Activated CD4-positive, CD25-positive, alpha-beta regulatory T cell treated with anti-CD3 and anti-CD28 coated beads, Interleukin-2, amount 50 U/mL, for 72 hours (primary cell): ENCODE data around the gene SIRT7.
"Not testable (repeated sequence)": the region's sequence is repeated elsewhere in the genome, so short reads cannot be mapped to it uniquely, and the experiment has no call there.

Source experiments
- DNase-seq: peaks from one replicate; pipeline ENCODE4 v3.0.0; 2021

SIRT7 gene

DNA sequence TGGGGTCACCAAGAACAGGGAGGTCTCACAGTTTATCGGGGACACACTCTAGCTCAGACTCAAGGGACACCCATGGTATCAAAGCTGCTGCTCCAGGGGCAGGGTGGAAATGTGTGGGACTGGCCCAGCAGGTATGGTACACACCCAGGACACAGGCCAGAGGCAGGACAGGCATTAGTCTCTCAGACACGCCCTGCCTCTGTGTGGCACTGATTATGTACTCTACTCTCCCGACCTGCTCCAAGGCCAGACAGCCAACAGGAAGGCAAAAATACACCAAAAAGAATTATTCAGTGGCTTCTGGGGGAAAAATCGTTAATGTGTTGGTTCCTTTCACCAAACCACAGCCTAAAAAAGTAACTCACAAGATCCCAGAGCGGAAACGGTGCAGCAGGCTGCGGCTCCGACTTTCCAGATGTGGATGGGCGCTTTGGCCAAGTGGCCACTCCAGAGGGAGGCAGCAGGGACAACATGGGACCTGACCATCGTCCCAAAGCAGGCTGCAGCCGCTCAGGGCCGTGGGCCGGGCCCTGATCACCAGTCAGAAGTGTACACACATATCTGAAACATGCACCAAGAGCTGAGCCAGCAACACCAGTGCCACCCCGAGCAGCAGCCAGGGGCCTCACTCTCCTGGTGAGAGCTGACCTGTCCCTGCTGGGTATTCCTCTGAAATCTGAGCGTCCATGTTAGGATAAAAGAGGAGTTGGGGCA is 1.0 kb upstream of the SIRT7 start:
- DNase-seq: no peak

GRCh38 chr17:81918333-81918669 is 325 bp upstream of the SIRT7 start:
- DNase-seq: not testable (repeated sequence)

- no peak for DNase-seq
Observed at GRCh38 chr17:81916234-81917001, 1.6 kb downstream of the SIRT7 start.

GRCh38 chr17:81915331-81915730 is 2.6 kb downstream of the SIRT7 start:
- no peak for DNase-seq

DNA sequence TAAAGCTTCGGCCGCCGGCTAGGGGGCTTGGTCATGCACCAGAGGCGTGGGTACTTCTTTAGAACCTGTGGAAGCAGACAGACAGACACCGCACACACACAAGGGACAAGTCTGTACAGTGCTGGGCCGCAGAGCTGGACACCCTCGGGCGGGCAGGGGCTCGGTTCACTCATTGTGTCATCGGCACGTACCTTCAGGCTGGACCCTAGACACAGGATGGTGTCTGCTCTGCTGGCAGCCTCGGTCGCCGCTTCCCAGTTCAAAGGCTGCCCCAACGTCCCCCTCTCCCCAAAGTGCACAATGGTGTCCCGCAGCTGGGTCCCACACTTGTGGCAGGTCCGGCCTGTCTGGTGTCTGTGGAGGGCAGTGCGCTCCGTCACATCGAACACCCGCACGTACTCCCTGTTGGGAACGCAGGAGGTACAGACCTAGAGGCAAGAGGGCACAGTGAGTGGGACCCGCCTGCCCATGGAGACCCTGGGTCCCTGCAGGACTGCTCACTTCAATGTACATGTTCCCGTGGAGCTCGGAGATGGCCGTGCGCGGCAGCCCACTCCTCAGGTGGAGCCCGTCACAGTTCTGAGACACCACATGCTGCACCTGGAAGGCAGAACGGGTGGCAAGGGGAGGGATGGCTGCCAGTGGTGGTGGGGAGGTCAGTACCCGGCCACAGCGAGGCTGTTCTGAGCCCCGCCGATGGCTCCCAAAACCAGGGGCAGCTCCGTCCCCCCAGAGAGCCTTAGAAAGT is 3.7 kb downstream of the SIRT7 start:
- no peak for DNase-seq

- DNase-seq: no peak
Observed at GRCh38 chr17:81913394-81914102, 4.4 kb downstream of the SIRT7 start.

GRCh38 chr17:81912441-81913309 is 5.3 kb downstream of the SIRT7 start:
- DNase-seq: no peak

GRCh38 chr17:81911969-81912368 is 6.0 kb downstream of the SIRT7 start:
- DNase-seq: no peak

DNA sequence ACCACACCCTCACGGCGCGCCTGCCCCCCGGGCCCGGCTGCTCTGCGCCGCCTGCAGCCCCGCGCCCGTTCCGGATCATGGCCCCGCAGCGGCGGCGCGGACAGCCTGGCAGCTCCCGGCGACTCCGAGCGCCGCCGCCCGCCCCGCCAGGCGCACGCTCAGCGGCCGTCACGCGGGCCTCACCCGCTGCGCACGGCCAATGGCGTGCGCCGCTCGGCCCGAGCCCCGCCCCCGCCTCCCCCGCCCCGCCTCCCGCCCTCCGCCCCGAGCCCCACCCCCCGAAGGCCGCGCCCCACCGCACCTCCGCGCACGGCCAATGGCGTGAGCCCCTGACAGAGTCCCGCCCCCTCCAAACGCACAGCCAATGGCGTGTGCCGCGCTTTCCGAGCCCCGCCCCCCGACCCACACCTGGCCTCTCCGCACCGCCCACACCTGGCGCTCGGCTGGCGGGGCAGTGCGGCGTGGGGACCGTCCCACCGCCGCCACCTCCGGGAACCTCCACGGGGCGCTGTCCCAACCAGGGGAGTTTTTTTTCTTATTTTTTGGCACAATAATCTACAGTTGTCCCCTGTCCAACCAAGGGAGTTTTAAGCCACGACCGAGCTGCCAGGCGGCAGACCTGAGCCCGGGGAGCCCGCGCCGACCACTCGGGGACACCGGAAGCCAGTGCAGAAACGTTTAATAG is 6.6 kb downstream of the SIRT7 start, which contains the start of gene PCYT2:
PCYT2 (minus strand) TSS at position 123 of the 685 bp plus-strand sequence; CDS start at position 79, 44 bp downstream.
- peak; percentile 93 for DNase-seq

- no peak for DNase-seq
Observed at GRCh38 chr17:81910840-81911276, 7.1 kb downstream of the SIRT7 start.

- no peak for DNase-seq
Observed at GRCh38 chr17:81909966-81910839, 7.8 kb downstream of the SIRT7 start.

DNA sequence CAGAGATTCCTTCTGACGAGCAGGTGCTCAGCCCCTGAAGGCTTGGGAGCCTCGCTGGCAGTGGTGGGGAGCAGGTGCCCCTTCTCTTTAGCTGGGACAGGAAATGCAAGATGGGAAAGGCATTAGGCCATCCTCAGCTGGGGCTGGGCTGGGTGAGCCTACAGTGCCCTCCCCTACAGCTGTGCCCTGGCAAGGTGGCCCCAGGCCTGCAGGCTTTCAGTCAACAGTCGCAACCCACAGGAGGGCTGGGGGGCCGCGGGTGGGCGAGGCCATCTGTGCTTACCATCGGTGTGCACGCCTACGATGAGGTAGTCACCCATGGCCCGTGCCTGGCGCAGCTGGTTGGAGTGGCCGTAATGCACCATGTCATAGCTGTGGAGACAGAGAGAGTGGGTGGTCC is 8.7 kb downstream of the SIRT7 start:
- no peak for DNase-seq

GRCh38 chr17:81908793-81909192 is 9.2 kb downstream of the SIRT7 start:
- DNase-seq: no peak

- no peak for DNase-seq
Observed at GRCh38 chr17:81907219-81908145, 10.5 kb downstream of the SIRT7 start.

DNA sequence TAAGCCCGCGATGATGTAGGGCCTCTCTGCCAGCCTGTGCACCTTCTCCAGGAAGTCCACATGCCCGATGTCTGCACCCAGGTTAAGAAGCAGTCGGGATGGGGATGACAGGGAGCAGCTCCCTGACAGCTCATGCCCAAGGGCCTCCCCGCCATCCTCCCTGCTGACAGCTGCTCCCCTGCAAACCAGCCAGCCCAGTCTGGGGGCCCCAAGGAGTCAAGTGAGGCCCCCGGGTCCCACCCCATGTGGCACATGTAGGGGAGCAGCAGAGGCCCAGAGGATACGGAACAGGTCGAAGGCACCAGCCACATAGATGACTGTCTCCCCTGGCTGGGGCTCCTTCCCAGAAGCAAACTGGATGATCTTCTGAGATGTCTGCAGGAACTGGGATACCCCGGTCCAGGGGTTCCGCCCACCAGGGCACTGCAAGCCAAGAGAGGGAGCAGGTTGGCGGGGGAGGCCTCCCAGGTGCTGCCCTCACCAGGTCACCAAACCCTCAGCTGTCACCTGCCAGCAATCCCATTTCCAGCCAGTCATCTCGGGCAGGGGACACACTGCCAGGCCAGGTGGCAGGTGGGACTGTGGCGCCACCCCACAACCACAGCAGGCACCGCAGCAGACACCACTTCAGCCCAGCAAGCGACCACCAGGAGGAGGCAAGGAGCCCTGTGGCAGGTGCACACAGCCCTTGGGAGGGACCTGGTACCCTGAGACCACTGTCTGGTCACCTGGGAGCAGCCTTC is 11.3 kb downstream of the SIRT7 start:
- DNase-seq: no peak

DNA sequence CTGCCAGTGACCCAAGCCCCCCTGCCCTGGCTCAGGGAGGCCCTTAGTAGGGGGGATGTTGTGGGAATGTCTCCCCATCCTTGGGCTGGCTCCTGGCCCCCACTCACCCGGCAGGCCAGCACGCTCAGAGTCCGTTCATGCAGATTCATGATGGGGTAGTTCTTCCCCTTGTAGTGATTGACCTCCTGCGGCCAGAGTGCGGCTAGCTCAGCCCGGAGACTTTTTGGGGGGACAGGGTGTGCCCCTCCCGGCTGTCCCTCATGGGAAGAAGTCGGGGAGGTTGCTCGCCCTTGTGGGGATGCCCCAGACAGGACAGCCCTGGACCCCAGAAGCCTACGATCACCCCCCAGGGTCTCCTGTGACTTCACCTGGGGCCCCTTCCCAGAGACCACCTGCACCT is 12.0 kb downstream of the SIRT7 start:
- no peak for DNase-seq

DNA sequence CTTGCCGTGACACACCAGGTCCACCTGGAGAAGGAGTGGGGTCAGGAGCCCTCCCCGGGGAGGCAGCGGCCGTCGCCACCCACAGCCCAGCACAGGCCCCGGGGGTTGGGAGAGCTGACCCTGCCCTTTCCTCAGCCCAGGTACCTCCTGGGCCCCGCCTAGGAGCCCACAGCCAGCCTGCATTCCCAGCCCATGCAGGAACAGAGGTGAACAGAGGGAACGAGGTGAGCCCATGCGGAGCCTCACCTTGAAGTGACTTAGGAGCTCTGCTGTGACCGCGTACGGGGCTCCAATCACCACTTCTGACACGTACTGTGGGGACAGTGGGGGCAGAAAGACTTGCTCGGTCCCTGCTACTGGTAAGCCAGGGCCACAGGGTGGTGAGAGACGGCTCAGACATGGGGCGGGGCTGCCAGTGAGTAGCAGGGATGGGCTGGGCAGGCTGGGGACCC is 12.5 kb downstream of the SIRT7 start:
- no peak for DNase-seq
